ENCODE measurements around the gene NCEH1. TPM values are rescaled to one million over a fixed set of nuclear protein-coding genes. Genes with fewer than 3 reads are reported as not detected.

NCEH1 gene
- total and polyA plus RNA-seq, 2 of the 13 experiments (the other 11 are each of a cell fraction or from before 2014, with no cell fraction given), result 12.9 to 21.4 TPM

DNA sequence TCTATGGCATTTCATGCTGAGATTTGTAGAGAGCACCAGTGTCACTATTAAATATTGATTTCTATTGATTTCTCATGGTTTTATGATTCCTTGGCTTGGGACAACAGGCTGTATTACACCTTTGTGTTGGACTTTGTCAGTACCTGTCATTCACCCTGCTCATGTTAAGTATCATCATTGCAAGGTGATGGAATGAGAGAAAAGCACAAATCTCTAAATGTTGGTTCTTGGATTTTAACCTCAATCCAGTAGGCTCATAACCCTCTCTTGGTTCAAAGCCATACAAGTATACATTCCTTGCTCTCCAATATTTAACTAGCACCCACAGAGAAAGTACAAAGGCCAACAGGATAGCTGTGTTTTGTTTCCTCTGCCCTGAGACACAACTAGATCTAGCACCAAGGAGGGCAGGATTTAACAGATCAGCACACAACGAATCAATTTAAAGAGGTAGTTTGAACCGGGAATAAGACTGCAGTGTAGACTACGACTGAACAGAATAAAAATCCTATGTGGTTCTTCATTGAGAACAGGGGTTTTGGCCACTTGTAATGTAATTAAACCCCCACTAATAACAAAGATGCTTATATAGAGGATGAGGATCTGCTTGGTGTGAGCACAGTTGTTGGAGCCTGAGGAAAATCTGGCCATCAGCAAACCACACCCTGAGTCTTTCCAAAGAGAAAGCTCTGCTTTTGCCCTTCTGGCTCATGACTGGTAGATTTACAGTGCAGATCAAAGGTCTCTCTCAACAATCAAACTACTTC, 109.6 kb downstream of the NCEH1 start (continued):
- no peak for TF ChIP-seq RARG (CRISPR knock-in tag; IDR thresholded peaks at IDR 0.05; ENCODE audit: low read depth)
- 0 out of 2 replicates have a peak, but pooled peaks have one; percentile 18 for TF ChIP-seq ERF (CRISPR knock-in tag; IDR thresholded peaks at IDR 0.05)
- no peak for TF ChIP-seq ZNF17 (CRISPR knock-in tag; IDR thresholded peaks at IDR 0.05)
- no peak for TF ChIP-seq ZNF296 (CRISPR knock-in tag; conservative IDR thresholded peaks at IDR 0.05)
- peak; percentile 90 for TF ChIP-seq HNF4A (CRISPR knock-in tag; IDR thresholded peaks at IDR 0.05)
- no peak for TF ChIP-seq ZNF451 (CRISPR knock-in tag; IDR thresholded peaks at IDR 0.05)
- TF ChIP-seq KDM5A (IDR thresholded peaks at IDR 0.05; ENCODE audit: borderline replicate concordance, low read length), result no peak
- no peak for TF ChIP-seq TOE1 (CRISPR knock-in tag; IDR thresholded peaks at IDR 0.05)
- TF ChIP-seq, protein P1, sequence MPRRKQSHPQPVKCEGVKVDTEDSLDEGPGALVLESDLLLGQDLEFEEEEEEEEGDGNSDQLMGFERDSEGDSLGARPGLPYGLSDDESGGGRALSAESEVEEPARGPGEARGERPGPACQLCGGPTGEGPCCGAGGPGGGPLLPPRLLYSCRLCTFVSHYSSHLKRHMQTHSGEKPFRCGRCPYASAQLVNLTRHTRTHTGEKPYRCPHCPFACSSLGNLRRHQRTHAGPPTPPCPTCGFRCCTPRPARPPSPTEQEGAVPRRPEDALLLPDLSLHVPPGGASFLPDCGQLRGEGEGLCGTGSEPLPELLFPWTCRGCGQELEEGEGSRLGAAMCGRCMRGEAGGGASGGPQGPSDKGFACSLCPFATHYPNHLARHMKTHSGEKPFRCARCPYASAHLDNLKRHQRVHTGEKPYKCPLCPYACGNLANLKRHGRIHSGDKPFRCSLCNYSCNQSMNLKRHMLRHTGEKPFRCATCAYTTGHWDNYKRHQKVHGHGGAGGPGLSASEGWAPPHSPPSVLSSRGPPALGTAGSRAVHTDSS (CRISPR knock-in tag; conservative IDR thresholded peaks at IDR 0.05), result no peak
- peak; percentile 45 for TF ChIP-seq POLR2AphosphoS5 (IDR thresholded peaks at IDR 0.05; ENCODE audit: low read depth, low read length)
- TF ChIP-seq ELF3 (CRISPR knock-in tag; IDR thresholded peaks at IDR 0.05), result 0 out of 2 replicates have a peak, but pooled peaks have one; percentile 33
- no peak for TF ChIP-seq ZSCAN30 (CRISPR knock-in tag; IDR thresholded peaks at IDR 0.05)
- no peak for TF ChIP-seq MATR3 (CRISPR knock-in tag; IDR thresholded peaks at IDR 0.05)
- no peak for TF ChIP-seq AHR (CRISPR knock-in tag; IDR thresholded peaks at IDR 0.05)
- 0 out of 2 replicates have a peak, but pooled peaks have one; percentile 48 for TF ChIP-seq FOXK2 (IDR thresholded peaks at IDR 0.05)
- TF ChIP-seq SIN3A (IDR thresholded peaks at IDR 0.05; ENCODE audit: borderline replicate concordance, low read depth, low read length), result no peak
- TF ChIP-seq ZFP41 (CRISPR knock-in tag; IDR thresholded peaks at IDR 0.05; ENCODE audit: borderline replicate concordance), result no peak
- no peak for TF ChIP-seq ZNF24 (IDR thresholded peaks at IDR 0.05)
- peak; percentile 77 for TF ChIP-seq NFIC (IDR thresholded peaks at IDR 0.05; ENCODE audit: low read length)
- peak; percentile 79 for TF ChIP-seq DPF2 (CRISPR knock-in tag; IDR thresholded peaks at IDR 0.05; ENCODE audit: borderline replicate concordance, low read depth)
- no peak for TF ChIP-seq TCF12 (IDR thresholded peaks at IDR 0.05)
- TF ChIP-seq TCF12 (CRISPR knock-in tag; IDR thresholded peaks at IDR 0.05), result no peak
- TF ChIP-seq SRSF9 (IDR thresholded peaks at IDR 0.05; ENCODE audit: borderline replicate concordance, insufficient read depth, low read depth, low read length, poor library complexity, severe bottlenecking), result no peak
- no peak for TF ChIP-seq YY1 (IDR thresholded peaks at IDR 0.05; ENCODE audit: insufficient read depth, insufficient replicate concordance, low read depth, low read length)
- TF ChIP-seq, protein P2, sequence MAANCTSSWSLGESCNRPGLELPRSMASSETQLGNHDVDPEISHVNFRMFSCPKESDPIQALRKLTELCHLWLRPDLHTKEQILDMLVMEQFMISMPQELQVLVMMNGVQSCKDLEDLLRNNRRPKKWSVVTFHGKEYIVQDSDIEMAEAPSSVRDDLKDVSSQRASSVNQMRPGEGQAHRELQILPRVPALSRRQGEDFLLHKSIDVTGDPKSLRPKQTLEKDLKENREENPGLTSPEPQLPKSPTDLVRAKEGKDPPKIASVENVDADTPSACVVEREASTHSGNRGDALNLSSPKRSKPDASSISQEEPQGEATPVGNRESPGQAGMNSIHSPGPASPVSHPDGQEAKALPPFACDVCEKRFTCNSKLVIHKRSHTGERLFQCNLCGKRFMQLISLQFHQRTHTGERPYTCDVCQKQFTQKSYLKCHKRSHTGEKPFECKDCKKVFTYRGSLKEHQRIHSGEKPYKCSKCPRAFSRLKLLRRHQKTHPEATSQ (CRISPR knock-in tag; IDR thresholded peaks at IDR 0.05; ENCODE audit: borderline replicate concordance), result no peak
- no peak for TF ChIP-seq ZNF747 (CRISPR knock-in tag; IDR thresholded peaks at IDR 0.05; ENCODE audit: borderline replicate concordance)
- TF ChIP-seq ZSCAN21 (CRISPR knock-in tag; IDR thresholded peaks at IDR 0.05; ENCODE audit: borderline replicate concordance), result no peak
- no peak for TF ChIP-seq SOX6 (IDR thresholded peaks at IDR 0.05)
- TF ChIP-seq SOX6 (CRISPR knock-in tag; IDR thresholded peaks at IDR 0.05), result peak; percentile 83
- no peak for TF ChIP-seq SSRP1 (CRISPR knock-in tag; IDR thresholded peaks at IDR 0.05)
- 0 out of 2 replicates have a peak, but pooled peaks have one; percentile 25 for TF ChIP-seq ISL2 (CRISPR knock-in tag; IDR thresholded peaks at IDR 0.05)
